Astrocyte of the spinal cord (primary cell): ENCODE data around the gene ZNF296.
A peak's percentile ranks its signal among the peaks of the same experiment; 100 is the strongest.

Experiments used
- DNase-seq: peaks from one replicate; pipeline ENCODE4 v3.0.0; 2011; ENCODE audit warnings: low read depth, low spot score
- H3K4me3 ChIP-seq: 2 replicates; pipeline ENCODE4 v1.5.1; 2011; ENCODE audit warnings: low read depth, mild to moderate bottlenecking, low read length, moderate library complexity
- in situ Hi-C: cut with HindIII; loops from 2 replicates; pipeline ENCODE4 v1.10.0; 2017; ENCODE audit warnings: low sequenced_read_pairs
- TF ChIP-seq, protein P1 (sequence below): IDR thresholded peaks from 2 replicates; pipeline ENCODE4 v1.5.1; 2012; ENCODE audit warnings: low read depth, mild to moderate bottlenecking, low read length, inconsistent platforms

The ZNF296 gene

DNA sequence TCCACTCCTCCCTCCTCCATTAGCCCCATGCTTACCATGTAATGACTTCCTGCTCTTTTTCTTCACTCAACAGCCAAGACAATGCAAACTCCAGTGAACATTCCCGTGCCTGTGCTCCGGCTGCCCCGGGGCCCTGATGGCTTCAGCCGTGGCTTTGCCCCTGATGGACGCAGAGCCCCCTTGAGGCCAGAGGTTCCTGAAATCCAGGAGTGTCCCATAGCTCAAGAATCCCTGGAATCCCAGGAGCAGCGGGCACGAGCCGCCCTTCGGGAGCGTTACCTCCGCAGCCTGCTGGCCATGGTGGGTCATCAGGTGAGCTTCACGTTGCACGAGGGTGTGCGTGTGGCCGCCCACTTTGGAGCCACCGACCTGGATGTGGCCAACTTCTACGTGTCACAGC is 13.8 kb upstream of the ZNF296 start:
- no peak overlapping the region for H3K4me3 ChIP-seq
- DNase-seq = no peak
- in situ Hi-C loops = no loop called here
- TF ChIP-seq, protein P1, sequence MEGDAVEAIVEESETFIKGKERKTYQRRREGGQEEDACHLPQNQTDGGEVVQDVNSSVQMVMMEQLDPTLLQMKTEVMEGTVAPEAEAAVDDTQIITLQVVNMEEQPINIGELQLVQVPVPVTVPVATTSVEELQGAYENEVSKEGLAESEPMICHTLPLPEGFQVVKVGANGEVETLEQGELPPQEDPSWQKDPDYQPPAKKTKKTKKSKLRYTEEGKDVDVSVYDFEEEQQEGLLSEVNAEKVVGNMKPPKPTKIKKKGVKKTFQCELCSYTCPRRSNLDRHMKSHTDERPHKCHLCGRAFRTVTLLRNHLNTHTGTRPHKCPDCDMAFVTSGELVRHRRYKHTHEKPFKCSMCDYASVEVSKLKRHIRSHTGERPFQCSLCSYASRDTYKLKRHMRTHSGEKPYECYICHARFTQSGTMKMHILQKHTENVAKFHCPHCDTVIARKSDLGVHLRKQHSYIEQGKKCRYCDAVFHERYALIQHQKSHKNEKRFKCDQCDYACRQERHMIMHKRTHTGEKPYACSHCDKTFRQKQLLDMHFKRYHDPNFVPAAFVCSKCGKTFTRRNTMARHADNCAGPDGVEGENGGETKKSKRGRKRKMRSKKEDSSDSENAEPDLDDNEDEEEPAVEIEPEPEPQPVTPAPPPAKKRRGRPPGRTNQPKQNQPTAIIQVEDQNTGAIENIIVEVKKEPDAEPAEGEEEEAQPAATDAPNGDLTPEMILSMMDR = no peak

DNA sequence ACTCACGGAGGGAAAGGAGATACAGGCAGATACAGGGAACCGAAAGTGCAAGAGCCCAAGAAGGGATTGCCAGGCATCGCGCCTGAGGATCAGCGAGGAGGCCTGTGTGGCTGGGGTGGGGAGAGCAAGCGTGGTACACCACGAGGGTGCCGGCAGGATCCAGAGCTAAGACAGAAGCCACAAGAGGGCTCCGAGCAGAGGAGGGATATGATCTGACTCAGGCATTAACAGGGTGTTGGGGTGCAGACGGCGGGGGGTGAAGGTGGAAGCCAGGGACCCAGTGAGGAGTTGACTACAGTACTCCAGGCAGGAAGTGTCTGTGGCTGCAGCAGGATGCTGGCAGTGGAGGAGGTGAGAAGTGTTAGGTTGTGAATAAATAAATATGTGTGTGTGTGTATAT is 11.3 kb upstream of the ZNF296 start:
- no peak for DNase-seq
- no peak overlapping the region for H3K4me3 ChIP-seq
- in situ Hi-C loops = no loop called here
- TF ChIP-seq, protein P1 = no peak

DNA sequence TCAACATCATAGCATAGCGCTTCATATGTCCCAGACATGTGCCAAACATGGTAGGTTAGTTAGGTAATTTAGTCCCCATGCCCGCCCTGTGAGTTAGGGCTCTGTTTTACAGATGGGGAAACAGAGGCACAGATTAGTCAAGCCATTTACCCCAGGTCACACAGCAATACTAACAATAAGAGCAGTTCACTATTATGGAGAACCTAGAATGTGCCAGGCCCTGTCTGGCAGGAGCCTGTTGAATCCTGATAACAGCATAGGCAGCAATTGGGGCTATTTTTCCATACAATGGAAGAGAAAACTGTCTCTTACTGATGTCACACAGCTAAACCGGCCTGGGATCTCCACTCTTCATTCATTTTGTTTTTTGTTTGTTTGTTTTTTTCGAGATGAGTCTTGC is 10.2 kb upstream of the ZNF296 start:
- TF ChIP-seq, protein P1 = no peak
- in situ Hi-C loops = no loop called here
- no peak overlapping the region for H3K4me3 ChIP-seq
- DNase-seq = no peak

DNA sequence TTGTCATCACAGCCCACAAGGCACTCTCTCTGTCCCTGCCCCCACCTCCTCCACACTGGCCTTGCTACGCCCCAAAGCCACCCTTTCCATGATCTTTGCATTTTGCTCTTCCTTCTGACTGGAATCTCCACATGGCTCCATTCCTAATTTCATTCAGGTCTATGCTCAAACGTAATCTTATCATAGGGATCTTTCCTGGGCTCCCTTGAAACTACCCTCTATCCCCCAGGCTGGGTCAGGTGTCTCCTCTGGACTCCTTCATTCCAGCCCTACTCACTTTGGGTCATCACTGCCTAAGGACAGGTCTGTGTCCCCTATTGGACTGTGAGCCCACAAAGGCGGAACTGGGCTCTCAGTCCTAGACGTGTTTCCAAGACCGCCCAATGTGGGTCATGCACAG is 5.9 kb upstream of the ZNF296 start:
- TF ChIP-seq, protein P1 = no peak
- in situ Hi-C loops = no loop called here

GRCh38 chr19:45079911-45080370 is 3.7 kb upstream of the ZNF296 start:
- H3K4me3 ChIP-seq = peak overlapping the region; percentile 99

More for the DNA sequence above, 5.9 kb upstream of the ZNF296 start:
- no peak overlapping the region for H3K4me3 ChIP-seq
- DNase-seq = no peak

GRCh38 chr19:45079063-45079910 is 3.0 kb upstream of the ZNF296 start, which contains the start of gene GEMIN7:
Gene GEMIN7, plus strand, starts transcription at chr19:45079260. Its CDS starts 10,855 bp downstream, at chr19:45090115.
- TF ChIP-seq, protein P1 = no peak
- in situ Hi-C loops = no loop called here
- peak within 1 kb of the TSS; percentile 99 for H3K4me3 ChIP-seq
- DNase-seq = peak; percentile 76

More at GRCh38 chr19:45079911-45080370, 3.7 kb upstream of the ZNF296 start:
- no peak for DNase-seq
- TF ChIP-seq, protein P1 = no peak
- in situ Hi-C loops = no loop called here
